OCI-LY3 (cell line): ENCODE data around the gene RANBP9.

Source experiments
- H2AFZ ChIP-seq: fragments of 200-600, 300-600 bp; shearing (Covaris generic); 2 replicates; pipeline ENCODE4 v1.6.0; 2014; ENCODE audit warnings: antibody characterized with exemption, low read depth, low read length
- H3K27ac ChIP-seq: fragments of 200-600, 300-600 bp; sonication (generic); 2 replicates; pipeline ENCODE4 v1.5.1; 2014; ENCODE audit warnings: mild to moderate bottlenecking, low read length, moderate library complexity, mixed read lengths
- H3K27me3 ChIP-seq: fragments of 200-600, 300-600 bp; sonication (generic); 2 replicates; pipeline ENCODE4 v1.6.1; 2014; ENCODE audit warnings: low read depth, low read length, mixed read lengths
- H3K36me3 ChIP-seq: fragments of 200-600, 300-600 bp; sonication (generic); replicated peaks from 2 replicates; pipeline ENCODE3; 2014; ENCODE audit warnings: low read depth, low read length, mixed read lengths
- H3K4me1 ChIP-seq: fragments of 300-600, 200-600 bp; sonication (generic); 2 replicates; pipeline ENCODE4 v1.6.1; 2014; ENCODE audit warnings: low read length, mixed read lengths
- H3K4me2 ChIP-seq: fragments of 200-600, 300-600 bp; sonication (generic); 2 replicates; pipeline ENCODE4 v1.6.1; 2014; ENCODE audit warnings: low read length, mixed read lengths
- H3K4me3 ChIP-seq: fragments of 300-600, 200-600 bp; sonication (generic); 2 replicates; pipeline ENCODE4 v1.5.1; 2014; ENCODE audit warnings: antibody characterized with exemption, mild to moderate bottlenecking, low read length, moderate library complexity
- H3K79me2 ChIP-seq: fragments of 300-600, 200-600 bp; shearing (Covaris generic); 2 replicates; pipeline ENCODE4 v1.6.1; 2014; ENCODE audit warnings: mild to moderate bottlenecking, low read length, mixed read lengths
- H3K9ac ChIP-seq: fragments of 300-600, 200-600 bp; shearing (Covaris generic); 2 replicates; pipeline ENCODE4 v1.6.0; 2014; ENCODE audit warnings: mild to moderate bottlenecking, low read length, moderate library complexity
- H3K9me3 ChIP-seq: fragments of 200-600, 300-600 bp; shearing (Covaris generic); 2 replicates; pipeline ENCODE4 v1.6.1; 2014; ENCODE audit warnings: low read length, mixed read lengths; ENCODE audit not compliant: insufficient read depth
- H4K20me1 ChIP-seq: fragments of 200-600, 300-600 bp; sonication (generic); 2 replicates; pipeline ENCODE4 v1.6.1; 2016; ENCODE audit warnings: low read length, mixed read lengths; ENCODE audit not compliant: insufficient read depth
- CTCF ChIP-seq: fragments of 200-600, 300-600 bp; sonication (generic); IDR thresholded peaks from 2 replicates; pipeline ENCODE4 v1.5.1; 2014; ENCODE audit warnings: antibody characterized with exemption, low read length, low read depth
- EZH2phosphoT487 ChIP-seq: fragments of 200-600 bp; shearing (Covaris generic); IDR thresholded peaks from 2 replicates; pipeline ENCODE4 v1.6.1; 2018; ENCODE audit warnings: antibody characterized with exemption, mixed run types, low read depth

Gene RANBP9

GRCh38 chr6:13597073-13597472, 114.6 kb downstream of the RANBP9 start:
- no peak overlapping the region for H3K4me3 ChIP-seq
- H3K27me3 ChIP-seq: no peaks in the 10 kb centered on the region
- H3K9me3 ChIP-seq: no peaks in the 10 kb centered on the region
- H3K4me1 ChIP-seq: no peaks in the 10 kb centered on the region
- TF ChIP-seq CTCF (no peak), EZH2phosphoT487 (no peak)
- no peak overlapping the region for H3K27ac ChIP-seq
- no peak overlapping the region for H3K4me2 ChIP-seq
- H3K79me2 ChIP-seq: no peaks in the 10 kb centered on the region
- H3K9ac ChIP-seq: no peak overlapping the region
- H3K36me3 ChIP-seq: no peaks in the 10 kb centered on the region
- no peaks in the 10 kb centered on the region for H4K20me1 ChIP-seq
- no peak overlapping the region for H2AFZ ChIP-seq

- no peaks in the 10 kb centered on the region for H3K27me3 ChIP-seq
- no peaks in the 10 kb centered on the region for H3K4me1 ChIP-seq
- TF ChIP-seq CTCF (no peak), EZH2phosphoT487 (no peak)
- no peak overlapping the region for H3K4me3 ChIP-seq
- H3K27ac ChIP-seq: no peak overlapping the region
- H3K36me3 ChIP-seq: no peaks in the 10 kb centered on the region
- no peaks in the 10 kb centered on the region for H3K9me3 ChIP-seq
- H2AFZ ChIP-seq: no peak overlapping the region
- no peaks in the 10 kb centered on the region for H3K79me2 ChIP-seq
- no peak overlapping the region for H3K4me2 ChIP-seq
- no peaks in the 10 kb centered on the region for H4K20me1 ChIP-seq
- H3K9ac ChIP-seq: no peak overlapping the region
These were observed 117.9 kb downstream of the RANBP9 start for GRCh38 chr6:13593720-13594119.

- no peak overlapping the region for H3K4me3 ChIP-seq
- no peaks in the 10 kb centered on the region for H3K79me2 ChIP-seq
- no peak overlapping the region for H3K27ac ChIP-seq
- no peak for TF ChIP-seq EZH2phosphoT487
- no peak for TF ChIP-seq CTCF
- no peak overlapping the region for H2AFZ ChIP-seq
- no peaks in the 10 kb centered on the region for H3K4me1 ChIP-seq
- H3K36me3 ChIP-seq: no peaks in the 10 kb centered on the region
- H3K9ac ChIP-seq: no peak overlapping the region
- H3K27me3 ChIP-seq: no peaks in the 10 kb centered on the region
- no peaks in the 10 kb centered on the region for H4K20me1 ChIP-seq
- H3K4me2 ChIP-seq: no peak overlapping the region
- no peaks in the 10 kb centered on the region for H3K9me3 ChIP-seq
These were observed 118.5 kb downstream of the RANBP9 start for GRCh38 chr6:13593103-13593502.

- no peak for TF ChIP-seq CTCF
- no peak for TF ChIP-seq EZH2phosphoT487
- Histone ChIP-seq H4K20me1 (no peaks in the 10 kb centered on the region), H3K4me3 (no peak overlapping the region)
These were observed 120.3 kb downstream of the RANBP9 start for GRCh38 chr6:13591205-13591921.

More at GRCh38 chr6:13591205-13591921, 120.3 kb downstream of the RANBP9 start:
- no peaks in the 10 kb centered on the region for H3K79me2 ChIP-seq
- no peaks in the 10 kb centered on the region for H3K9me3 ChIP-seq
- no peaks in the 10 kb centered on the region for H3K27me3 ChIP-seq
- no peak overlapping the region for H2AFZ ChIP-seq
- no peaks in the 10 kb centered on the region for H3K36me3 ChIP-seq
- no peaks in the 10 kb centered on the region for H3K4me1 ChIP-seq
- H3K27ac ChIP-seq: no peak overlapping the region
- no peak overlapping the region for H3K4me2 ChIP-seq
- H3K9ac ChIP-seq: no peak overlapping the region
